GM12873 (cell line): Measurements from ENCODE around the gene IL12RB1.

ENCODE experiments used
- CTCF ChIP-seq: IDR thresholded peaks from 2 replicates; pipeline ENCODE4 v1.5.1; 2012; ENCODE audit warnings: low read depth, mild to moderate bottlenecking, moderate library complexity, low read length, control low read depth; ENCODE audit not compliant: insufficient read depth; ENCODE audit errors: missing control alignments

IL12RB1 gene

GRCh38 chr19:18060472-18060871, 26.3 kb downstream of the IL12RB1 start:
- no peak for TF ChIP-seq CTCF

- TF ChIP-seq CTCF = no peak
Observed at GRCh38 chr19:18059902-18060301, 26.8 kb downstream of the IL12RB1 start.

GRCh38 chr19:18059297-18059696, 27.4 kb downstream of the IL12RB1 start:
- no peak for TF ChIP-seq CTCF

GRCh38 chr19:18058208-18059009, 28.3 kb downstream of the IL12RB1 start:
- peak; percentile 77 for TF ChIP-seq CTCF

GRCh38 chr19:18057557-18057956, 29.2 kb downstream of the IL12RB1 start:
- TF ChIP-seq CTCF = no peak

- no peak for TF ChIP-seq CTCF
Observed at GRCh38 chr19:18055967-18056366, 30.8 kb downstream of the IL12RB1 start.

- TF ChIP-seq CTCF = no peak
Observed at GRCh38 chr19:18053576-18054219, 33.0 kb downstream of the IL12RB1 start.
